Fibroblast of pulmonary artery (primary cell): Measurements from ENCODE around the gene RSAD2.
"Not testable (repeated sequence)": the region's sequence is repeated elsewhere in the genome, so short reads cannot be mapped to it uniquely, and the experiment has no call there.

Experiments used
- DNase-seq: peaks from one replicate; pipeline ENCODE4 v3.0.0-alpha.2; 2010; ENCODE audit warnings: low read depth
- H3K4me3 ChIP-seq: replicated peaks from 2 replicates; pipeline ENCODE4 v1.5.1; 2011; ENCODE audit warnings: low read depth, mild to moderate bottlenecking, control low read depth, low read length, moderate library complexity
- CTCF ChIP-seq: IDR thresholded peaks from 2 replicates; pipeline ENCODE4 v1.5.1; 2011; ENCODE audit warnings: mild to moderate bottlenecking, control low read depth, low read length, inconsistent platforms; ENCODE audit errors: missing control alignments

RSAD2 gene

GRCh38 chr2:6846967-6847681 is 30.5 kb upstream of the RSAD2 start:
- no peak for DNase-seq
- no peak overlapping the region for H3K4me3 ChIP-seq
- TF ChIP-seq CTCF: no peak

- H3K4me3 ChIP-seq: no peak overlapping the region
- TF ChIP-seq CTCF: no peak
- no peak for DNase-seq
These were observed 25.4 kb upstream of the RSAD2 start for GRCh38 chr2:6852195-6852594.

GRCh38 chr2:6854416-6854815 is 23.2 kb upstream of the RSAD2 start:
- DNase-seq: no peak
- no peak overlapping the region for H3K4me3 ChIP-seq
- no peak for TF ChIP-seq CTCF

- TF ChIP-seq CTCF: no peak
- DNase-seq: no peak
- no peak overlapping the region for H3K4me3 ChIP-seq
These were observed 21.6 kb upstream of the RSAD2 start for GRCh38 chr2:6855860-6856547.

- H3K4me3 ChIP-seq: no peak overlapping the region
- TF ChIP-seq CTCF: no peak
- DNase-seq: no peak
These were observed 21.0 kb upstream of the RSAD2 start for GRCh38 chr2:6856548-6856920.

GRCh38 chr2:6858466-6859027 is 19.0 kb upstream of the RSAD2 start:
- DNase-seq: not testable (repeated sequence)

GRCh38 chr2:6860296-6860695 is 17.3 kb upstream of the RSAD2 start:
- TF ChIP-seq CTCF: no peak
- no peak overlapping the region for H3K4me3 ChIP-seq
- no peak for DNase-seq

More at GRCh38 chr2:6858466-6859027, 19.0 kb upstream of the RSAD2 start:
- H3K4me3 ChIP-seq: not testable (repeated sequence)
